HEK293 (cell line): ENCODE measurements around the gene NKX6-1.

Experiments
- CTCF ChIA-PET: fragments of 350-600 bp; formaldehyde crosslinking; extraction: SDS; loops from one replicate; lab custom pipeline; 2021; ENCODE audit warnings: antibody characterized with exemption; lab: Yijun Ruan, JAX
- POLR2A ChIA-PET: fragments of 300-600 bp; formaldehyde crosslinking; extraction: SDS; loops from one replicate; lab custom pipeline; 2020; ENCODE audit warnings: antibody characterized with exemption, inconsistent platforms; lab: Yijun Ruan, JAX
- H3K27ac ChIP-seq: fragments of 200-500 bp; sonication (Bioruptor generic); 2 replicates; pipeline ENCODE4 v1.5.1; 2014; ENCODE audit warnings: low read depth, low read length, control low read depth, inconsistent platforms; ENCODE audit errors: extremely low read depth
- H3K36me3 ChIP-seq, 2 experiments: fragments of 200-500 bp in 1 of 2; sonication (Bioruptor generic) in 1 of 2; 1 replicate in 1 of 2; 2 replicates in 1 of 2; pipeline ENCODE4 v1.5.1; 2014 to 2017; ENCODE audit warnings: inconsistent platforms in 2 of 2, low read length in 2 of 2; ENCODE audit not compliant: control insufficient read depth in 2 of 2, insufficient read depth in 1 of 2
- H3K4me1 ChIP-seq: fragments of 200-500 bp; sonication (Bioruptor generic); 2 replicates; pipeline ENCODE4 v1.5.1; 2014; ENCODE audit warnings: mild to moderate bottlenecking, low read length, inconsistent platforms; ENCODE audit not compliant: control insufficient read depth, insufficient read depth
- H3K4me3 ChIP-seq: 2 replicates; pipeline ENCODE4 v1.5.1; 2011; ENCODE audit warnings: low read depth, mild to moderate bottlenecking, control low read depth, low read length, moderate library complexity
- H3K9me3 ChIP-seq: fragments of 200-500 bp; sonication (Bioruptor generic); 2 replicates; pipeline ENCODE4 v1.5.1; 2014; ENCODE audit warnings: low read depth, low read length, inconsistent platforms; ENCODE audit not compliant: control insufficient read depth, insufficient read depth
- FEZF1 ChIP-seq: fragments of 450-650 bp; formaldehyde crosslinking; IDR thresholded peaks from 2 replicates; pipeline ENCODE4 v1.5.1; 2016; ENCODE audit warnings: missing biosample characterization, missing genetic modification characterization
- GLIS2 ChIP-seq: fragments of 450-650 bp; formaldehyde crosslinking; IDR thresholded peaks from 2 replicates; pipeline ENCODE4 v1.5.1; 2016; ENCODE audit warnings: missing biosample characterization, missing genetic modification characterization
- PATZ1 ChIP-seq: fragments of 450-650 bp; formaldehyde crosslinking; IDR thresholded peaks from 2 replicates; pipeline ENCODE4 v1.5.1; 2016; ENCODE audit warnings: missing biosample characterization, missing genetic modification characterization
- RBAK ChIP-seq: fragments of 450-650 bp; formaldehyde crosslinking; IDR thresholded peaks from 2 replicates; pipeline ENCODE4 v1.5.1; 2016; ENCODE audit warnings: missing biosample characterization, missing genetic modification characterization
- REST ChIP-seq: fragments of 450-650 bp; formaldehyde crosslinking; IDR thresholded peaks from 2 replicates; pipeline ENCODE4 v1.5.1; 2016; ENCODE audit warnings: missing biosample characterization, missing genetic modification characterization
- ZBTB26 ChIP-seq: fragments of 450-650 bp; formaldehyde crosslinking; optimal IDR thresholded peaks from 2 replicates; pipeline ENCODE3; 2016; ENCODE audit warnings: missing biosample characterization, mild to moderate bottlenecking, missing genetic modification characterization
- ZIC2 ChIP-seq: fragments of 450-650 bp; formaldehyde crosslinking; IDR thresholded peaks from 2 replicates; pipeline ENCODE4 v1.5.1; 2016; ENCODE audit warnings: missing biosample characterization, missing genetic modification characterization
- ZNF362 ChIP-seq: fragments of 450-650 bp; formaldehyde crosslinking; IDR thresholded peaks from 2 replicates; pipeline ENCODE4 v1.5.1; 2016; ENCODE audit warnings: missing biosample characterization, missing genetic modification characterization
- ZNF366 ChIP-seq: fragments of 450-650 bp; formaldehyde crosslinking; conservative IDR thresholded peaks from 2 replicates; pipeline ENCODE4 v1.5.1; 2016; ENCODE audit warnings: missing biosample characterization, missing genetic modification characterization
- ZNF398 ChIP-seq: fragments of 450-650 bp; formaldehyde crosslinking; IDR thresholded peaks from 2 replicates; pipeline ENCODE4 v1.5.1; 2017; ENCODE audit warnings: missing biosample characterization, missing genetic modification characterization
- ZNF488 ChIP-seq: fragments of 450-650 bp; formaldehyde crosslinking; IDR thresholded peaks from 2 replicates; pipeline ENCODE4 v1.5.1; 2016; ENCODE audit warnings: missing biosample characterization, missing genetic modification characterization
- ZNF518A ChIP-seq: fragments of 450-650 bp; formaldehyde crosslinking; conservative IDR thresholded peaks from 2 replicates; pipeline ENCODE4 v1.5.1; 2016; ENCODE audit warnings: low read depth, missing biosample characterization, missing genetic modification characterization
- ZNF530 ChIP-seq: fragments of 450-650 bp; formaldehyde crosslinking; IDR thresholded peaks from 2 replicates; pipeline ENCODE4 v1.5.1; 2016; ENCODE audit warnings: low read depth, missing biosample characterization, missing genetic modification characterization
- ZNF561 ChIP-seq: fragments of 450-650 bp; IDR thresholded peaks from 2 replicates; pipeline ENCODE4 v1.5.1; 2018; ENCODE audit warnings: missing biosample characterization, missing genetic modification characterization, borderline replicate concordance
- ZNF707 ChIP-seq: fragments of 450-650 bp; formaldehyde crosslinking; IDR thresholded peaks from 2 replicates; pipeline ENCODE4 v1.5.1; 2016; ENCODE audit warnings: missing biosample characterization, missing genetic modification characterization

NKX6-1 gene

GRCh38 chr4:84481077-84481859 is 17.8 kb downstream of the NKX6-1 start:
- no peak for TF ChIP-seq ZNF488 (tag by site-specific recombination)
- TF ChIP-seq ZNF398 (tag by site-specific recombination), result no peak
- TF ChIP-seq REST (tag by site-specific recombination), result no peak
- TF ChIP-seq ZNF366 (tag by site-specific recombination), result no peak
- no peak for TF ChIP-seq ZNF362 (tag by site-specific recombination)
- TF ChIP-seq GLIS2, result no peak
- no peak for TF ChIP-seq ZNF518A (tag by site-specific recombination)
- no peak for TF ChIP-seq FEZF1 (tag by site-specific recombination)
- no peak for TF ChIP-seq ZNF530 (tag by site-specific recombination)
- TF ChIP-seq ZNF561 (tag by site-specific recombination), result no peak
- no peak for TF ChIP-seq PATZ1 (tag by site-specific recombination)
- no peak for TF ChIP-seq ZBTB26 (tag by site-specific recombination)
- no peak for TF ChIP-seq RBAK
- no peak for TF ChIP-seq ZIC2 (tag by site-specific recombination)
- TF ChIP-seq ZNF707 (tag by site-specific recombination), result no peak
- H3K9me3 ChIP-seq, result no peaks in the 10 kb centered on the region
- H3K4me3 ChIP-seq, result no peak overlapping the region
- ChIA-PET CTCF (no interaction called here), POLR2A (no interaction called here)
- H3K27ac ChIP-seq, result no peak overlapping the region
- no peaks in the 10 kb centered on the region for H3K36me3 ChIP-seq
- no peaks in the 10 kb centered on the region for H3K4me1 ChIP-seq
